IMR-90 (cell line): ENCODE measurements around the gene SIPA1L3. TPM values are rescaled to one million over a fixed set of nuclear protein-coding genes. Genes with fewer than 3 reads are reported as not detected.

Source experiments
- ATAC-seq: fragments of 200-7000 bp; cut with Tn5 transposase; 2 replicates; pipeline ENCODE4 v1.9.1; 2020; ENCODE audit warnings: low read depth, mild to moderate bottlenecking, moderate library complexity
- BruUV-seq: library from RNA; stranded (reverse); fragments of 400-500 nt; replicated peaks from 2 replicates; lab custom pipeline; 2021; lab: Mats Ljungman, UMichigan
- CTCF ChIA-PET: fragments of 300-600 bp; formaldehyde crosslinking; extraction: SDS; loops from one replicate; lab custom pipeline; 2021; ENCODE audit warnings: antibody characterized with exemption; lab: Yijun Ruan, JAX
- POLR2A ChIA-PET: fragments of 300-600 bp; sonication (Branson Sonifier 250); formaldehyde crosslinking; loops from one replicate; lab custom pipeline; 2022; ENCODE audit warnings: antibody characterized with exemption; ENCODE audit not compliant: unreplicated experiment; lab: Charles Lee
- DNase-seq: peaks from one replicate; pipeline ENCODE4 v3.0.0; 2013
- H2AFZ ChIP-seq: replicated peaks from 2 replicates; pipeline ENCODE3; 2013; ENCODE audit warnings: low read length, mild to moderate bottlenecking; ENCODE audit not compliant: poor library complexity
- H2AK5ac ChIP-seq: 2 replicates; pipeline ENCODE4 v1.6.1; 2013; ENCODE audit warnings: low read depth, low read length, inconsistent platforms
- H2AK9ac ChIP-seq: replicated peaks from 2 replicates; pipeline ENCODE3; 2013; ENCODE audit warnings: mild to moderate bottlenecking, low read depth, low read length, moderate library complexity; ENCODE audit not compliant: poor library complexity
- H2BK120ac ChIP-seq: 2 replicates; pipeline ENCODE4 v1.6.1; 2013; ENCODE audit warnings: low read depth, low read length, inconsistent platforms
- H2BK15ac ChIP-seq: 3 replicates; pipeline ENCODE4 v1.6.1; 2013; ENCODE audit warnings: low read depth, low read length, inconsistent platforms
- H2BK20ac ChIP-seq: 2 replicates; pipeline ENCODE4 v1.6.1; 2013; ENCODE audit warnings: low read depth, mild to moderate bottlenecking, inconsistent platforms, low read length, moderate library complexity
- H2BK5ac ChIP-seq: 2 replicates; pipeline ENCODE4 v1.6.1; 2013; ENCODE audit warnings: mild to moderate bottlenecking, low read depth, low read length, inconsistent platforms; ENCODE audit not compliant: poor library complexity, severe bottlenecking
- H3K14ac ChIP-seq: replicated peaks from 2 replicates; pipeline ENCODE4 v1.6.1; 2013; ENCODE audit warnings: low read depth, low read length, inconsistent platforms
- H3K18ac ChIP-seq: 2 replicates; pipeline ENCODE4 v1.6.1; 2013; ENCODE audit warnings: low read depth, low read length, control low read depth
- H3K23ac ChIP-seq: 2 replicates; pipeline ENCODE4 v1.6.1; 2013; ENCODE audit warnings: low read depth, low read length, inconsistent platforms
- H3K27ac ChIP-seq: 2 replicates; pipeline ENCODE4 v1.5.1; 2013; ENCODE audit warnings: mild to moderate bottlenecking, control low read depth, low read length; ENCODE audit not compliant: insufficient read depth
- H3K27me3 ChIP-seq: 2 replicates; pipeline ENCODE4 v1.6.1; 2013; ENCODE audit warnings: low read length; ENCODE audit not compliant: control insufficient read depth, insufficient read depth
- H3K36me3 ChIP-seq: 2 replicates; pipeline ENCODE4 v1.6.1; 2013; ENCODE audit warnings: low read length, mixed read lengths; ENCODE audit not compliant: control insufficient read depth, insufficient read depth
- H3K4ac ChIP-seq: 2 replicates; pipeline ENCODE4 v1.6.1; 2013; ENCODE audit warnings: low read depth, low read length, inconsistent platforms
- H3K4me1 ChIP-seq: 2 replicates; pipeline ENCODE4 v1.6.1; 2013; ENCODE audit warnings: low read length, mixed read lengths; ENCODE audit not compliant: control insufficient read depth, insufficient read depth
- H3K4me2 ChIP-seq: 2 replicates; pipeline ENCODE4 v1.6.1; 2013; ENCODE audit warnings: low read depth, mild to moderate bottlenecking, control low read depth, low read length, moderate library complexity
- H3K4me3 ChIP-seq: 2 replicates; pipeline ENCODE4 v1.5.1; 2013; ENCODE audit warnings: low read depth, mild to moderate bottlenecking, control low read depth, low read length, moderate library complexity; ENCODE audit not compliant: insufficient read depth
- H3K56ac ChIP-seq: 2 replicates; pipeline ENCODE4 v1.6.1; 2013; ENCODE audit warnings: low read length, inconsistent platforms; ENCODE audit not compliant: insufficient read depth; ENCODE audit errors: extremely low read depth
- H3K79me1 ChIP-seq, 2 experiments: 2 replicates each; pipeline ENCODE4 v1.6.1; 2013; ENCODE audit warnings: low read length in 2 of 2, inconsistent platforms in 1 of 2, low read depth in 1 of 2
- H3K9ac ChIP-seq: 2 replicates; pipeline ENCODE4 v1.6.1; 2013; ENCODE audit warnings: low read depth, low read length, control low read depth
- H3K9me1 ChIP-seq: 2 replicates; pipeline ENCODE4 v1.6.1; 2013; ENCODE audit warnings: low read length, inconsistent platforms; ENCODE audit not compliant: insufficient read depth
- H3K9me3 ChIP-seq: 2 replicates; pipeline ENCODE4 v1.6.1; 2013; ENCODE audit warnings: low read length; ENCODE audit not compliant: control insufficient read depth, insufficient read depth
- H4K20me1 ChIP-seq: 2 replicates; pipeline ENCODE4 v1.6.1; 2013; ENCODE audit warnings: low read length, inconsistent platforms; ENCODE audit not compliant: insufficient read depth
- H4K5ac ChIP-seq: 2 replicates; pipeline ENCODE4 v1.6.1; 2013; ENCODE audit warnings: mild to moderate bottlenecking, low read depth, low read length, control low read depth
- H4K8ac ChIP-seq, 2 experiments: 2 replicates each; pipeline ENCODE4 v1.6.1; 2013; ENCODE audit warnings: low read depth in 2 of 2, low read length in 2 of 2, control low read depth in 1 of 2, inconsistent platforms in 1 of 2
- H4K91ac ChIP-seq: 2 replicates; pipeline ENCODE4 v1.6.1; 2013; ENCODE audit warnings: low read depth, low read length, inconsistent platforms; ENCODE audit not compliant: insufficient read depth
- NFE2L2 ChIP-seq: fragments of 150-350 bp; IDR thresholded peaks from 2 replicates; pipeline ENCODE4 v1.6.1; 2016; ENCODE audit warnings: low read depth, mild to moderate bottlenecking, low read length
- USF2 ChIP-seq: fragments of 150-350 bp; IDR thresholded peaks from 2 replicates; pipeline ENCODE4 v1.6.1; 2017; ENCODE audit warnings: mild to moderate bottlenecking, antibody characterized with exemption, low read length, low read depth
- WGBS, 2 experiments: methylation state at CpG; one replicate each; pipeline versions ENCODE4 v1.1.5 to v1.1.7; 2013; ENCODE audit warnings: missing lambda C conversion rate in 2 of 2; ENCODE audit not compliant: insufficient read length in 1 of 2; ENCODE audit errors: extremely low coverage in 2 of 2; 5-methylcytosine and 5-hydroxymethylcytosine counted together
- dilution Hi-C: fragments of 300-500 bp; cut with HindIII; formaldehyde crosslinking; loops from one replicate; pipeline ENCODE4 v1.14.3; 2018; ENCODE audit warnings: low sequenced_read_pairs; ENCODE audit not compliant: unreplicated experiment
- in situ Hi-C: fragments of 300-500 bp; cut with MboI; formaldehyde crosslinking; loops from 3 replicates; pipeline ENCODE4 v1.14.3; 2019; ENCODE audit warnings: low sequenced_read_pairs, inconsistent platforms, mixed read lengths
- intact Hi-C: fragments of 100-400 bp; cut with micrococcal nuclease; formaldehyde crosslinking; loops from 2 replicates; pipeline ENCODE4 v1.10.0; 2022
- polyA plus RNA-seq, 3 experiments: library from polyadenylated mRNA; depleted of rRNA; stranded (reverse); fragments of >200 nt; gene quantifications; 2 replicates each; pipeline ENCODE4 v1.2.3, GENCODE V29; 2012; ENCODE audit warnings: low replicate concordance in 1 of 3
- total RNA-seq: library from RNA; depleted of rRNA; stranded (reverse); fragments of >200 nt; gene quantifications from 2 replicates; pipeline ENCODE4 v1.2.3, GENCODE V29; 2012

The SIPA1L3 gene
- total and polyA plus RNA-seq, 2 of the 4 experiments (the other 2 are of a cell fraction): 4.1 to 9.4 TPM

GRCh38 chr19:38173291-38174041 is 266.5 kb downstream of the SIPA1L3 start:
- ChIA-PET POLR2A (no interaction called here), CTCF (no interaction called here)
- peak; percentile 36 for DNase-seq
- Histone ChIP-seq H3K4me1 (no peaks in the 10 kb centered on the region), H4K5ac (no peak overlapping the region), H4K20me1 (no peaks in the 10 kb centered on the region), H3K79me1 (peaks cover 0 to 9% of the 10 kb centered on the region in 2 experiments; a peak in 1 of 4 replicates), H3K14ac (no peak overlapping the region), H4K91ac (no peak overlapping the region), H4K8ac (no peak overlapping the region), H3K27ac (no peak overlapping the region), H3K4me3 (no peak overlapping the region), H3K4ac (no peak overlapping the region), H2BK5ac (no peak overlapping the region), H2AFZ (no peak overlapping the region), H3K36me3 (no peaks in the 10 kb centered on the region; the same call in 1 of the 2 replicates), H2AK9ac (no peak overlapping the region), H2AK5ac (no peak overlapping the region), H3K9ac (no peak overlapping the region), H3K23ac (no peak overlapping the region), H2BK120ac (no peak overlapping the region), H2BK20ac (no peak overlapping the region), H3K18ac (no peak overlapping the region), H3K9me3 (no peaks in the 10 kb centered on the region), H3K27me3 (no peaks in the 10 kb centered on the region), H2BK15ac (no peak overlapping the region), H3K56ac (no peak overlapping the region), H3K4me2 (no peak overlapping the region), H3K9me1 (peaks cover 3% of the 10 kb centered on the region; the same call in 1 of the 2 replicates)
- no peak for TF ChIP-seq NFE2L2
- TF ChIP-seq USF2: peak; percentile 29; the same call in 1 of the 2 replicates
- in situ Hi-C loops: no loop called here
- ATAC-seq: peak; percentile 32
- BruUV-seq: no TSS peak
- 73% methylated on average over 10 of the region's 22 CpGs; no CpG with 5 or more reads in 1 of the 2 experiments for WGBS, 2 experiments
- intact Hi-C loops: no loop called here
- dilution Hi-C loops: no loop called here
